ENCODE measurements around the gene CGREF1.
A peak's percentile ranks its signal among the peaks of the same experiment; 100 is the strongest.
"Not testable (repeated sequence)": the region's sequence is repeated elsewhere in the genome, so short reads cannot be mapped to it uniquely, and the experiment has no call there.

CGREF1 gene

GRCh38 chr2:27078267-27079194 is 40.4 kb downstream of the CGREF1 start, which contains the start of gene EMILIN1:
TSS of gene EMILIN1 (plus strand) at chr2:27078615. CDS start at chr2:27079066, 451 bp downstream.
- no peak for TF ChIP-seq CTCF (IDR thresholded peaks at IDR 0.05)
- no peak within 1 kb of the TSS for H3K4me3 ChIP-seq (ENCODE audit: low read depth in 1 of 2, low read length in 1 of 2)

GRCh38 chr2:27077231-27077630 is 41.7 kb downstream of the CGREF1 start:
- Histone ChIP-seq H3K36me3 (no peaks in the 10 kb centered on the region), H3K27ac (no peak overlapping the region), H3K4me1 (ENCODE audit: control insufficient read depth in 1 of 2, insufficient read depth in 1 of 2, low read depth in 1 of 2, low read length in 1 of 2) (peaks cover 66 to 81% of the 10 kb centered on the region in 2 experiments), H3K4me3 (ENCODE audit: low read depth in 1 of 2, low read length in 1 of 2) (no peak overlapping the region), H3K9me3 (no peaks in the 10 kb centered on the region), H3K27me3 (peaks cover 17% of the 10 kb centered on the region)
- TF ChIP-seq CTCF (IDR thresholded peaks at IDR 0.05) = no peak

More at GRCh38 chr2:27078267-27079194, 40.4 kb downstream of the CGREF1 start, which contains the start of gene EMILIN1:
- Histone ChIP-seq H3K27me3 (peaks cover 17% of the 10 kb centered on the region), H3K4me1 (ENCODE audit: control insufficient read depth in 1 of 2, insufficient read depth in 1 of 2, low read depth in 1 of 2, low read length in 1 of 2) (peaks cover 73 to 76% of the 10 kb centered on the region in 2 experiments), H3K27ac (no peak within 1 kb of the TSS), H3K36me3 (no peaks in the 10 kb centered on the region), H3K9me3 (no peaks in the 10 kb centered on the region)

- H3K9me3 ChIP-seq = no peaks in the 10 kb centered on the region
- no peak overlapping the region for H3K27ac ChIP-seq
- H3K27me3 ChIP-seq = peaks cover 17% of the 10 kb centered on the region
- no peaks in the 10 kb centered on the region for H3K36me3 ChIP-seq
- H3K4me3 ChIP-seq (ENCODE audit: low read depth in 1 of 2, low read length in 1 of 2) = no peak overlapping the region
- TF ChIP-seq CTCF (IDR thresholded peaks at IDR 0.05) = no peak
- peaks cover 63 to 77% of the 10 kb centered on the region in 2 experiments for H3K4me1 ChIP-seq (ENCODE audit: control insufficient read depth in 1 of 2, insufficient read depth in 1 of 2, low read depth in 1 of 2, low read length in 1 of 2)
Measured at GRCh38 chr2:27076323-27076722, 42.6 kb downstream of the CGREF1 start.

GRCh38 chr2:27075566-27075871 is 43.4 kb downstream of the CGREF1 start:
- not testable (repeated sequence) for H3K9me3 ChIP-seq; H3K4me3 ChIP-seq (ENCODE audit: low read depth in 1 of 2, low read length in 1 of 2); H3K36me3 ChIP-seq
- Histone ChIP-seq H3K27me3 (peaks cover 17% of the 10 kb centered on the region), H3K27ac (peak overlapping the region; percentile 51), H3K4me1 (ENCODE audit: control insufficient read depth in 1 of 2, insufficient read depth in 1 of 2, low read depth in 1 of 2, low read length in 1 of 2) (peaks cover 62 to 77% of the 10 kb centered on the region in 2 experiments)

GRCh38 chr2:27074738-27075565 is 44.0 kb downstream of the CGREF1 start:
- Histone ChIP-seq H3K27ac (peak overlapping the region; percentile 51), H3K36me3 (no peaks in the 10 kb centered on the region), H3K27me3 (peaks cover 17% of the 10 kb centered on the region), H3K4me3 (ENCODE audit: low read depth in 1 of 2, low read length in 1 of 2) (no peak overlapping the region), H3K9me3 (no peaks in the 10 kb centered on the region), H3K4me1 (ENCODE audit: control insufficient read depth in 1 of 2, insufficient read depth in 1 of 2, low read depth in 1 of 2, low read length in 1 of 2) (peaks cover 65 to 77% of the 10 kb centered on the region in 2 experiments)
- TF ChIP-seq CTCF (IDR thresholded peaks at IDR 0.05) = no peak

Measured in neutrophil (primary cell).